Suprapubic skin (tissue), 4 donors: ENCODE measurements around the gene ATF7. TPM values are rescaled to one million over a fixed set of nuclear protein-coding genes. Genes with fewer than 3 reads are reported as not detected.

Experiments used
- DNase-seq, 2 donors: peaks; one replicate each; pipeline ENCODE4 v3.0.0-alpha.2; 2019; ENCODE audit warnings: low spot score in 2 of 2
- H3K27ac ChIP-seq: fragments of 200-600 bp; sonication (generic); one replicate; pipeline ENCODE4 v1.5.1; 2019
- H3K27me3 ChIP-seq: fragments of 200-600 bp; sonication (generic); one replicate; pipeline ENCODE4 v1.5.1; 2019
- H3K36me3 ChIP-seq: fragments of 200-600 bp; sonication (generic); one replicate; pipeline ENCODE4 v1.5.1; 2019
- H3K4me1 ChIP-seq: fragments of 200-600 bp; sonication (generic); one replicate; pipeline ENCODE4 v1.5.1; 2019
- H3K4me3 ChIP-seq: fragments of 200-600 bp; sonication (generic); one replicate; pipeline ENCODE4 v1.5.1; 2019; ENCODE audit warnings: mild to moderate bottlenecking
- H3K9me3 ChIP-seq: fragments of 200-600 bp; sonication (generic); one replicate; pipeline ENCODE4 v1.5.1; 2019
- EP300 ChIP-seq: sonication (generic); formaldehyde crosslinking; IDR thresholded peaks from one replicate; pipeline ENCODE4 v1.6.1; 2017; ENCODE audit warnings: antibody characterized with exemption
- POLR2A ChIP-seq, 2 donors: fragments of 450-650 bp; IDR thresholded peaks; one replicate each; pipeline ENCODE4 v1.6.1; 2017; ENCODE audit warnings: antibody characterized with exemption in 2 of 2, mild to moderate bottlenecking in 2 of 2, moderate library complexity in 2 of 2
- POLR2AphosphoS5 ChIP-seq, 3 donors: sonication (generic); formaldehyde crosslinking; IDR thresholded peaks; one replicate each; pipeline ENCODE4 v1.6.1; 2017; ENCODE audit warnings: antibody characterized with exemption in 3 of 3
- WGBS: methylation state at CpG from one replicate; pipeline ENCODE4 v1.1.5; 2018; 5-methylcytosine and 5-hydroxymethylcytosine counted together
- total RNA-seq, 4 donors: library from RNA; depleted of rRNA; stranded (reverse); fragments of >200 nt; gene quantifications; one replicate each; pipeline ENCODE4 v1.1.0, GENCODE V29; 2016
- TF ChIP-seq, protein P1 (sequence below), 2 donors: fragments of 200-600 bp in 1 of 2; fragments of 450-650 bp in 1 of 2; sonication (generic) in 1 of 2; IDR thresholded peaks; one replicate each; pipeline ENCODE4 v1.5.1; 2016 to 2019; ENCODE audit warnings: antibody characterized with exemption in 2 of 2, mild to moderate bottlenecking in 1 of 2, moderate library complexity in 1 of 2

ATF7 gene
- total RNA-seq, 4 donors from 2014 or later, result 26.7 to 60.7 (median 40.5) TPM

DNA sequence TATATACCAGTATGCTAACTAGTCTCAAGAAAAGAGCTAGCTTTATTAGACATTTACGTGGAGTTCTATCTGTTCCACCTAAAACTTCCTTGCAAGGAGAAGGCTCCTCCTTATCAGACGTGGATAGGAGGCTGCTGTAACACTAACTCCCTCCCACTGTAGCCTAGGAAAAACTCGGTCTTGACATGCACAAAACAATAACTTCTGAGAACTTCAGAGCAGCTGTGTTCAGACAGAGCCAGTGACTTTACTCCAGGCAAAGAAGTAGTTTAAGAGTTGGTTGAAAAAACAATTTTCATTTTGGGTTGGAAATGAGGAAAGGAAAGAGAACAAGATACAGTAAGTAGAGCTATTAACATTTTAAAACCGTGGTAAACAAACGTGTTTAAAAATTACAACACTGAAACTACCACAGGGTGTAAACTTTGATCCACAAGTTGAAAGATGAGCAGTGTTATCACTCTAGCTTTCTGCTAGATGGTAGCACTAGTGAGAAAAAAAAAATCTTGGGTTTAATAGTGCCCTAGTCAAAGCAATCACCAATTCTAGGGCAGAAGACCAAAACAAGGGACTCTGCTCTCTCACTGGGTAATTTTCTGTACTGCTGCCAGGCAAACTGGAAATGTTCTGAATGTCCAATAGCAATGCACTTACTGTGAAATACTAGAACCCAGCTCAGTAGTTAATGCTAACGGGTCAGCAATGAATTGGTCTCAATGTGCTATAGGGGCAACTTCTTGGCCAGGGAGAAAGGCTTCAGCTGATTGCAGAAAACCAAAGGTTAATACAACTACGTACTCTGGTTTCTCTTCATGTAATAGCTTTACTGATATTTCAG, 2.4 kb downstream of the ATF7 start:
- WGBS, result 6% methylated on average over 7 of the region's 7 CpGs
- H3K4me3 ChIP-seq, result peak overlapping the region; percentile 63
- H3K27me3 ChIP-seq, result no peaks in the 10 kb centered on the region
- no peaks in the 10 kb centered on the region for H3K9me3 ChIP-seq
- H3K27ac ChIP-seq, result peak overlapping the region; percentile 94
- TF ChIP-seq EP300 (no peak), POLR2AphosphoS5 (IDR thresholded peaks at IDR 0.05) (no peak), POLR2A (IDR thresholded peaks at IDR 0.05) (no peak)
- TF ChIP-seq, protein P1, sequence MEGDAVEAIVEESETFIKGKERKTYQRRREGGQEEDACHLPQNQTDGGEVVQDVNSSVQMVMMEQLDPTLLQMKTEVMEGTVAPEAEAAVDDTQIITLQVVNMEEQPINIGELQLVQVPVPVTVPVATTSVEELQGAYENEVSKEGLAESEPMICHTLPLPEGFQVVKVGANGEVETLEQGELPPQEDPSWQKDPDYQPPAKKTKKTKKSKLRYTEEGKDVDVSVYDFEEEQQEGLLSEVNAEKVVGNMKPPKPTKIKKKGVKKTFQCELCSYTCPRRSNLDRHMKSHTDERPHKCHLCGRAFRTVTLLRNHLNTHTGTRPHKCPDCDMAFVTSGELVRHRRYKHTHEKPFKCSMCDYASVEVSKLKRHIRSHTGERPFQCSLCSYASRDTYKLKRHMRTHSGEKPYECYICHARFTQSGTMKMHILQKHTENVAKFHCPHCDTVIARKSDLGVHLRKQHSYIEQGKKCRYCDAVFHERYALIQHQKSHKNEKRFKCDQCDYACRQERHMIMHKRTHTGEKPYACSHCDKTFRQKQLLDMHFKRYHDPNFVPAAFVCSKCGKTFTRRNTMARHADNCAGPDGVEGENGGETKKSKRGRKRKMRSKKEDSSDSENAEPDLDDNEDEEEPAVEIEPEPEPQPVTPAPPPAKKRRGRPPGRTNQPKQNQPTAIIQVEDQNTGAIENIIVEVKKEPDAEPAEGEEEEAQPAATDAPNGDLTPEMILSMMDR (IDR thresholded peaks at IDR 0.05), result no peak
- no peak for DNase-seq
- H3K4me1 ChIP-seq, result peaks cover 39% of the 10 kb centered on the region
- H3K36me3 ChIP-seq, result no peaks in the 10 kb centered on the region

DNA sequence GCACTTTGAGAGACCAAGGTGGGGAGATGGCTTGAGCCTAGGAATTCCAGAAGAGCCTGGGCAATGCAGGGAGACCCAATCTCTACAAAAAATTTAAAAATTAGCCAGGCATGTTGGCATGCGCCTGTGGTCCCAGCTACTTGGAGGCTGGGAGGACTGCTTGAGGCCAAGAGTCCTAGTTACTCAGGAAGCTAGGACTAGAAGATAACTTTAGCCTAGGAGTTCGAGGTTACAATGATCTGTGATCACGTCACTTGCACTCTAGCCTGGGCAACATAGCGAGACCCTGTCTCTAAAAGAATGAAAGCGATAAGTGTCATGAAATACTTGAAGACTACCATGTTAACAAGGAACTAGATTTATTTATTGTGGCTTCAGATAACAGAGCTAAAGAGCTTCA, 3.5 kb downstream of the ATF7 start:
- H3K9me3 ChIP-seq, result no peaks in the 10 kb centered on the region
- H3K27me3 ChIP-seq, result no peaks in the 10 kb centered on the region
- TF ChIP-seq POLR2AphosphoS5 (IDR thresholded peaks at IDR 0.05), result no peak
- no peak for TF ChIP-seq EP300
- TF ChIP-seq, protein P1 (IDR thresholded peaks at IDR 0.05), result no peak
- TF ChIP-seq POLR2A (IDR thresholded peaks at IDR 0.05), result no peak
- peaks cover 41% of the 10 kb centered on the region for H3K4me1 ChIP-seq
- 85% methylated on average over 5 of the region's 5 CpGs for WGBS
- no peak for DNase-seq
- H3K27ac ChIP-seq, result peak overlapping the region; percentile 94
- no peak overlapping the region for H3K4me3 ChIP-seq
- H3K36me3 ChIP-seq, result no peaks in the 10 kb centered on the region

DNA sequence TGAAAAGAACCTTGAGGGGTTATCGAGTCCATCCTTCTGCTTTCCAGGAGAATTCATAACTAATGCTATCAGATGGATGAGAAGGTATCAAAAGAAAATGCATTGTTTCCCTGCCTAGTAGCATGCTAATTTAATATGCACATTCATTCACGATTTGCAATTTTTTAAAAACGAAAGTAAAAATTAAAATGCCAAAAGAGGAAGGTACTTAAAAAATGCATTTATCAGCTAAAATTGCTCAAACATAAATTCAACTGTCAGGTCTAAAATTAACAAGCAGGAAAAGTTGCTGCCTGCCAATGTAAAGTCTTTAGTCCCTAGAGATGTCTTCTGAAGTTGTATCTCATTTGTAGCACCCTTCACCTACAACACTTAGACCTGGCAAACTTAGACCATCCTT, 7.9 kb downstream of the ATF7 start:
- Histone ChIP-seq H3K4me3 (peak overlapping the region; percentile 25), H3K27ac (peak overlapping the region; percentile 36)
- 5% methylated on average over 3 of the region's 3 CpGs for whole genome bisulfite sequencing

DNA sequence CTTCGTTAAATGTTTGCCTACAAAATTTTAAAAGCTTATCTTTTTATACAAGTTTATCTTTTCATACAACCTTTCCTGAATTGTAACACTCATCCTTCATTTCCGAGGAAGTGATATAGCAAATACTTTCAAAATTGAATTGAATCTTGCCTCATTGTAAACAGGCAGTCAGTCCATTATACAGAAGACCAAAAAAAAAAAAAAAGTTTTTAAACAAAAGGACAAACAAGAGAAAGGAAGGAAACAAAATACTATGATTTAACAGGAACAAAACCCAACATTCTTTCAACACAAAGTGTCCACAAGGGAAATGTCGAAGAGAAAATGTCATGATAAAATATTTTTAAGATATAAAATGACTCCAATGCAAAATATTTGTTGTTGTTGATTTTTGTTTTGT, 8.5 kb downstream of the ATF7 start:
- no peak for DNase-seq
- no peaks in the 10 kb centered on the region for H3K36me3 ChIP-seq
- H3K4me1 ChIP-seq, result peaks cover 25% of the 10 kb centered on the region
- 51% methylated on average over 3 of the region's 3 CpGs for WGBS
- no peak for TF ChIP-seq POLR2A (IDR thresholded peaks at IDR 0.05)
- TF ChIP-seq, protein P1 (IDR thresholded peaks at IDR 0.05), result no peak
- peak overlapping the region; percentile 25 for H3K4me3 ChIP-seq
- peak overlapping the region; percentile 36 for H3K27ac ChIP-seq
- no peaks in the 10 kb centered on the region for H3K9me3 ChIP-seq
- H3K27me3 ChIP-seq, result no peaks in the 10 kb centered on the region

More for the DNA sequence above, 7.9 kb downstream of the ATF7 start:
- H3K4me1 ChIP-seq, result peaks cover 28% of the 10 kb centered on the region
- no peaks in the 10 kb centered on the region for H3K9me3 ChIP-seq
- TF ChIP-seq POLR2A (IDR thresholded peaks at IDR 0.05), result no peak
- TF ChIP-seq, protein P1 (IDR thresholded peaks at IDR 0.05), result no peak
- TF ChIP-seq POLR2AphosphoS5 (IDR thresholded peaks at IDR 0.05), result no peak
- no peak for DNase-seq
- H3K36me3 ChIP-seq, result no peaks in the 10 kb centered on the region
- no peaks in the 10 kb centered on the region for H3K27me3 ChIP-seq

DNA sequence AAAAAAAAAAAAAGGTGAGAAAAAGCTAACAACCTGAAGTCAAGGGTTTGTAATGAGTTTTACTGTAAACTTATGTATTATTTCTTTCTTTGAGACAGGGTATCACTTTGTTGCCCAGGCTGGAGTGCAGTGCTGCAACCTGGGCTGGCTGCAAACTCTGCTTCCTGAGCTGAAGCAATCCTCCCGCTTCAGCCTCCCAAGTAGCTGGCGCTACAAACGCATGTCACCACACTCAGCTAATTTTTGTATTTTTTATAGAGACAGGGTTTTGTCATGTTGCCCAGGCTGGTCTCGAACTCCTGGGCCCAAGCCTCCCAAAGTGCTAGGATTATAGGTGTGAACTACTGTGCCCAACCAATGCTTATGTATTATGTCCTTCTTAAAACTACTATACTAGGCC, 9.2 kb downstream of the ATF7 start:
- peaks cover 23% of the 10 kb centered on the region for H3K4me1 ChIP-seq
- H3K9me3 ChIP-seq, result no peaks in the 10 kb centered on the region
- no peaks in the 10 kb centered on the region for H3K27me3 ChIP-seq
- no peak for DNase-seq
- no peak overlapping the region for H3K27ac ChIP-seq
- H3K36me3 ChIP-seq, result no peaks in the 10 kb centered on the region
- no peak overlapping the region for H3K4me3 ChIP-seq
- WGBS, result 82% methylated on average over 4 of the region's 4 CpGs
- no peak for TF ChIP-seq POLR2AphosphoS5 (IDR thresholded peaks at IDR 0.05)
- TF ChIP-seq EP300, result no peak
- TF ChIP-seq POLR2A (IDR thresholded peaks at IDR 0.05), result no peak
- TF ChIP-seq, protein P1 (IDR thresholded peaks at IDR 0.05), result no peak
